Gastroesophageal sphincter (tissue), 2 donors: ENCODE data around the gene CNTN2.

Experiments
- EP300 ChIP-seq: sonication (generic); formaldehyde crosslinking; IDR thresholded peaks from one replicate; pipeline ENCODE4 v1.6.1; 2017; ENCODE audit warnings: antibody characterized with exemption, mild to moderate bottlenecking
- POLR2AphosphoS5 ChIP-seq: sonication (generic); formaldehyde crosslinking; IDR thresholded peaks from one replicate; pipeline ENCODE4 v1.6.1; 2017; ENCODE audit warnings: antibody characterized with exemption

DNA sequence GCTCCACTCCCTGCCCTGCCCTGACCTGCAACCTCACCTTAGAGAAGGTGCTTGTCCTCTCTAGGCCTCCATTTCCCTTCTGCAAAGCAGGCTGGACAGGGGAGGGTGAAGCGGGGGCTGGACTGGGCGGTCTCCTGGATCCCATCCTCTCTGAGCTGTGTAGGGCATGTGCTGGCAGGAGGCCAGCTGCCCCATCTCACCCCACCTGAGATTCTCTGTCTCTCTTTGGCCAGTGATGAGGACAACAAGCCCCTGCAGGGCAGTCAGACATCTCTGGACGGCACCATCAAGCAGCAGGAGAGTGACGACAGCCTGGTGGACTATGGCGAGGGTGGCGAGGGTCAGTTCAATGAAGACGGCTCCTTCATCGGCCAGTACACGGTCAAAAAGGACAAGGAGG lies 26.9 kb upstream of the CNTN2 start:
- no peak for TF ChIP-seq EP300
- TF ChIP-seq POLR2AphosphoS5, result no peak
